ENCODE data around the gene SHMT1.

- TF ChIP-seq CTCF (conservative IDR thresholded peaks at IDR 0.05 in 1 of 2, IDR thresholded peaks at IDR 0.05 in 1 of 2; ENCODE audit: low read depth in 1 of 2, low read length in 2 of 2) (no peak), EZH2 (IDR thresholded peaks at IDR 0.05; ENCODE audit: low read length, missing control alignments) (no peak)
Measured at GRCh38 chr17:18331879-18332278, 31.5 kb downstream of the SHMT1 start.
